ENCODE results near the gene SPC25.

GRCh38 chr2:168821992-168822391 is 68.2 kb downstream of the SPC25 start:
- TF ChIP-seq CTCF (IDR thresholded peaks at IDR 0.05; ENCODE audit: poor library complexity) (no peak), EZH2 (IDR thresholded peaks at IDR 0.05; ENCODE audit: borderline replicate concordance) (no peak)
